GM13976 (cell line): ENCODE results near the gene EMD.

Experiments used
- DNase-seq: peaks from one replicate; pipeline ENCODE4 v3.0.0; 2012; ENCODE audit warnings: low spot score
- CTCF ChIP-seq: IDR thresholded peaks from 2 replicates; pipeline ENCODE4 v1.5.1; 2012; ENCODE audit warnings: borderline replicate concordance, mild to moderate bottlenecking; ENCODE audit not compliant: insufficient read depth; ENCODE audit errors: extremely low read depth, missing control alignments, control extremely low read depth
- in situ Hi-C: fragments of 300-500 bp; cut with MboI; formaldehyde crosslinking; loops from one replicate; pipeline ENCODE4 v1.12.0; 2022; ENCODE audit warnings: low sequenced_read_pairs, mixed read lengths, inconsistent platforms; ENCODE audit not compliant: unreplicated experiment

The EMD gene

GRCh38 chrX:154378059-154378798 is 866 bp upstream of the EMD start:
- no peak for TF ChIP-seq CTCF
- in situ Hi-C loops = no loop called here
- no peak for DNase-seq

- in situ Hi-C loops = no loop called here
These were observed 465 bp downstream of the EMD start for GRCh38 chrX:154379569-154379951.

GRCh38 chrX:154380153-154380552 is 1.1 kb downstream of the EMD start:
- no peak for DNase-seq
- in situ Hi-C loops = no loop called here
- no peak for TF ChIP-seq CTCF

More at GRCh38 chrX:154379569-154379951, 465 bp downstream of the EMD start:
- no peak for TF ChIP-seq CTCF
- no peak for DNase-seq

GRCh38 chrX:154380787-154381186 is 1.7 kb downstream of the EMD start:
- DNase-seq = no peak
- in situ Hi-C loops = no loop called here
- TF ChIP-seq CTCF = no peak

- in situ Hi-C loops = no loop called here
- DNase-seq = no peak
- TF ChIP-seq CTCF = no peak
These were observed 2.2 kb downstream of the EMD start for GRCh38 chrX:154381271-154381670.

- DNase-seq = no peak
- TF ChIP-seq CTCF = no peak
- in situ Hi-C loops = no loop called here
These were observed 3.5 kb downstream of the EMD start for GRCh38 chrX:154382483-154383069.
